K562 (cell line): ENCODE data around the gene TM7SF2. TPM values are rescaled to one million over a fixed set of nuclear protein-coding genes. Genes with fewer than 3 reads are reported as not detected.

ENCODE experiments used
- ESRRA ChIP-seq: fragments of 450-650 bp; IDR thresholded peaks from 2 replicates; pipeline ENCODE4 v1.6.1; 2014; ENCODE audit warnings: low read depth, mild to moderate bottlenecking, moderate library complexity, borderline replicate concordance
- HSF4 ChIP-seq: fragments of 250-450 bp; sonication (Bioruptor Pico); IDR thresholded peaks from 2 replicates; pipeline ENCODE4 v2.1.2; 2022; ENCODE audit warnings: mild to moderate bottlenecking, moderate library complexity, borderline replicate concordance
- MCM5 ChIP-seq: fragments of 450-650 bp; IDR thresholded peaks from 2 replicates; pipeline ENCODE4 v1.6.1; 2016; ENCODE audit warnings: low read depth
- MIER1 ChIP-seq: fragments of 450-650 bp; IDR thresholded peaks from 2 replicates; pipeline ENCODE4 v1.6.1; 2016; ENCODE audit warnings: antibody characterized with exemption, mild to moderate bottlenecking, low read depth
- SNAPC5 ChIP-seq: fragments of 250-450 bp; sonication (Bioruptor Pico); IDR thresholded peaks from 2 replicates; pipeline ENCODE4 v1.8.0; 2021; ENCODE audit warnings: moderate library complexity, mild to moderate bottlenecking, inconsistent platforms
- TCF3 ChIP-seq: sonication (generic); formaldehyde crosslinking; IDR thresholded peaks from 2 replicates; pipeline ENCODE4 v1.4.0; 2020; ENCODE audit warnings: mild to moderate bottlenecking, missing genetic modification reagents
- TEAD2 ChIP-seq: fragments of 450-650 bp; IDR thresholded peaks from 2 replicates; pipeline ENCODE4 v1.6.1; 2016; ENCODE audit warnings: missing genetic modification characterization, control low read depth, missing compliant biosample characterization
- TSC22D4 ChIP-seq: fragments of 450-650 bp; IDR thresholded peaks from 2 replicates; pipeline ENCODE4 v1.6.1; 2016; ENCODE audit warnings: missing genetic modification characterization, missing biosample characterization, control low read depth
- ZBTB8A ChIP-seq: fragments of 450-650 bp; IDR thresholded peaks from 2 replicates; pipeline ENCODE4 v1.6.1; 2018; ENCODE audit warnings: mild to moderate bottlenecking, moderate library complexity; ENCODE audit not compliant: partially characterized antibody
- ZC3H8 ChIP-seq: fragments of 450-650 bp; IDR thresholded peaks from 2 replicates; pipeline ENCODE4 v1.6.1; 2017
- ZNF224 ChIP-seq: sonication (generic); formaldehyde crosslinking; IDR thresholded peaks from 2 replicates; pipeline ENCODE4 v1.8.0; 2022; ENCODE audit warnings: mild to moderate bottlenecking, missing genetic modification reagents
- ZNF408 ChIP-seq: fragments of 250-450 bp; sonication (Bioruptor Pico); IDR thresholded peaks from 2 replicates; pipeline ENCODE4 v1.4.0; 2020; ENCODE audit warnings: low read depth, mild to moderate bottlenecking, moderate library complexity
- ZNF444 ChIP-seq: fragments of 250-450 bp; sonication (Bioruptor Pico); IDR thresholded peaks from 2 replicates; pipeline ENCODE4 v1.4.0; 2020; ENCODE audit warnings: mild to moderate bottlenecking, moderate library complexity
- polyA plus RNA-seq, 8 experiments: library from polyadenylated mRNA; depleted of rRNA in 4 of 8; stranded (reverse) in 5 of 8; unstranded in 3 of 8; fragments of >200 nt; fragmentation: Nextera tagmentation in 2 of 8; fragmentation: Illumina TruSeq in 1 of 8; extraction: Ambion mirVana in 2 of 8; extraction: Trizol in 1 of 8; gene quantifications; 2 replicates each; pipeline versions ENCODE4 v1.2.1 to v1.2.3, GENCODE V29; 2011 to 2014; ENCODE audit warnings: inconsistent platforms in 1 of 8, missing spikeins in 1 of 8
- total RNA-seq, 7 experiments: library from RNA; depleted of rRNA in 6 of 7; stranded (reverse); fragments of >200 nt in 6 of 7; fragmentation: Illumina TruSeq in 2 of 7; extraction: Trizol in 2 of 7; gene quantifications; 2 replicates each; pipeline versions ENCODE4 v1.2.1 to v1.2.3, GENCODE V29; 2011 to 2021; ENCODE audit warnings: low replicate concordance in 1 of 7
- TF ChIP-seq, protein P1 (sequence below): fragments of 250-450 bp; sonication (Bioruptor Pico); IDR thresholded peaks from 2 replicates; pipeline ENCODE4 v1.5.0; 2021; ENCODE audit warnings: mild to moderate bottlenecking, moderate library complexity
- TF ChIP-seq, protein P2 (sequence below): fragments of 250-450 bp; sonication (Bioruptor Pico); IDR thresholded peaks from 2 replicates; pipeline ENCODE4 v1.5.0; 2022; ENCODE audit warnings: mild to moderate bottlenecking
- TF ChIP-seq, protein P3 (sequence below): sonication (generic); formaldehyde crosslinking; IDR thresholded peaks from 2 replicates; pipeline ENCODE4 v1.9.0; 2022; ENCODE audit warnings: mild to moderate bottlenecking, missing genetic modification reagents

The TM7SF2 gene
- total and polyA plus RNA-seq, 9 of the 15 experiments (the other 6 are each of a cell fraction or from before 2014, with no cell fraction given): 1.2 to 22.0 (median 14.3) TPM

GRCh38 chr11:65121865-65122696, 10.4 kb downstream of the TM7SF2 start, which contains the start of the genes FAU and MRPL49 (continued):
- TF ChIP-seq SNAPC5 (CRISPR knock-in tag) (no peak), ZBTB8A (no peak), ZNF444 (no peak), MIER1 (no peak), ZNF408 (CRISPR knock-in tag) (no peak), ZNF224 (CRISPR knock-in tag) (no peak), TEAD2 (tag) (no peak), TSC22D4 (tag) (no peak), HSF4 (no peak), ZC3H8 (no peak), MCM5 (no peak), TCF3 (no peak; the same call in none of the 2 replicates), ESRRA (peak; percentile 56; the same call in 1 of the 2 replicates)
- TF ChIP-seq, protein P1, sequence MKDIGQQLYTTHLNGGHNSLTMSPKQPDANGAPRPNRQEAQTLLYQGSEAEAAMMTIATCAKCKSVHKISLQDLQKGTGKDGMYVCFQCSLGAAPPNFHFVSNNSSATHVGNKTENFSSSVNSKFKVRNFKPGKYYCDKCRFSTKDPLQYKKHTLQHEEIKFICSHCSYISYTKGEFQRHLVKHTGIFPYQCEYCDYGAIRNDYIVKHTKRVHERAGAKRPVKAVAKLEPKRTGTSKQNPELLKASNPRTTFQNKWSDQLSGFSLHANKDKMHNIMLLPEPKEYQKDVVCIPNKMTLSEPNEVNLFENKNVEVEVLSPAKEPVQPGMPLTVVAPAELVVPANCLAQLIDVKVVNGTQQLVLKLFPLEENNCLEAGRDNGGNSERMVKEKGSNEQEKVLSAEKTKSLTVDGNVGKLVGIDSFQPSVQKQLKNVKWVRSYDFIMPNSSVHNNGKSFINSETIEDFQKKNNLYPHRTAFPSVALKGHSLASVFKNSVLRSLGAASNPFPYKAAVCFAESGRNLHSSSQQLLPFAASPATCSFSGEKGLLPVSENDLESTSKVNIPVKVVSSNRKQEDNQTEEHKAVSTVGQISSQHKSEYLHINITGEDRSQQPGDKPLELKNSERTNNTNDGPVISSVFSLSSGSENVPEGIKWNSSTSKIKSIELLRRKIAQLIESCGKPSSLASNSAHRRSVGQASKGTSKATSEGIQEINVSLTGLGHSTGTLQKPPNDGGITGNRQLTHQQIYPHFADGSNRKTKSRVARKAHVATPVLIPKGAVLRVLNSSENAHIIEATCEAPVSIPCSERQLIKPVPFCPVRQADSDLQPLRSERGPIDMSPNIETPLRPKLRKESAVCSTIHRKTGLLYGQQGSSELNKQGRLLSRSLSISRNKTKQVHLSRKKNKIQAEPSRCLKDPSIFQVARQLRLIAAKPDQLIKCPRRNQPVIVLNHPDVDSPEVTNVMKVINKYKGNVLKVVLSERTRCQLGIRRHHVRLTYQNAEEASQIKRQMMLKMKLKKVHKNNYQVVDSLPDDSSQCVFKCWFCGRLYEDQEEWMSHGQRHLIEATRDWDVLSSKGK (CRISPR knock-in tag): no peak
- TF ChIP-seq, protein P2, sequence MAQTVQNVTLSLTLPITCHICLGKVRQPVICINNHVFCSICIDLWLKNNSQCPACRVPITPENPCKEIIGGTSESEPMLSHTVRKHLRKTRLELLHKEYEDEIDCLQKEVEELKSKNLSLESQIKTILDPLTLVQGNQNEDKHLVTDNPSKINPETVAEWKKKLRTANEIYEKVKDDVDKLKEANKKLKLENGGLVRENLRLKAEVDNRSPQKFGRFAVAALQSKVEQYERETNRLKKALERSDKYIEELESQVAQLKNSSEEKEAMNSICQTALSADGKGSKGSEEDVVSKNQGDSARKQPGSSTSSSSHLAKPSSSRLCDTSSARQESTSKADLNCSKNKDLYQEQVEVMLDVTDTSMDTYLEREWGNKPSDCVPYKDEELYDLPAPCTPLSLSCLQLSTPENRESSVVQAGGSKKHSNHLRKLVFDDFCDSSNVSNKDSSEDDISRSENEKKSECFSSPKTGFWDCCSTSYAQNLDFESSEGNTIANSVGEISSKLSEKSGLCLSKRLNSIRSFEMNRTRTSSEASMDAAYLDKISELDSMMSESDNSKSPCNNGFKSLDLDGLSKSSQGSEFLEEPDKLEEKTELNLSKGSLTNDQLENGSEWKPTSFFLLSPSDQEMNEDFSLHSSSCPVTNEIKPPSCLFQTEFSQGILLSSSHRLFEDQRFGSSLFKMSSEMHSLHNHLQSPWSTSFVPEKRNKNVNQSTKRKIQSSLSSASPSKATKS (CRISPR knock-in tag): no peak
- TF ChIP-seq, protein P3, sequence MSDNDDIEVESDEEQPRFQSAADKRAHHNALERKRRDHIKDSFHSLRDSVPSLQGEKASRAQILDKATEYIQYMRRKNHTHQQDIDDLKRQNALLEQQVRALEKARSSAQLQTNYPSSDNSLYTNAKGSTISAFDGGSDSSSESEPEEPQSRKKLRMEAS: peak; percentile 67
